ENCODE measurements around the gene CCDC180. TPM values are rescaled to one million over a fixed set of nuclear protein-coding genes. Genes with fewer than 3 reads are reported as not detected.

CCDC180 gene
- total RNA-seq, 2 donors from 2014 or later = 5.2 to 8.2 TPM

DNA sequence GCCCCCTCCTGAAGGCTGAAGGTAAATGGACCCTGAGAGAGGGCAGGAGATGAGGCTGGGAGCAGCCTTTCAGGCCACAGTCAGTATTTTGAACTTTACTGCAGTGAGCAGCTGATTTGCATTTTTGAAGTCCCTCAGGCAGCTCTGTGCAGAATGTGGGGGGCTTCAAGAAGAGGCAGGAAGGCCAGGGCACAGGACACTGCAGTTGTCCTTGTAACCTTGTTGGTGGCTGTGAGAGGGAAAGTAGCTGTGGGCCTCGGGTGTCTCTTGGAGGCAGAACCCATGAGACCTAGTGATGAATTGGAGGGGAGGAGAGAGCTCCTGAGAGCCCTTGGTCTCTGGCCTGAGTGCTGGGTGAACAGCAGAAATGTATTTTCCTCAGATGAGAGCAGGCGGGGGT lies 2.6 kb downstream of the CCDC180 start:
- Histone ChIP-seq H3K27ac (no peak overlapping the region), H3K4me1 (peaks cover 10% of the 10 kb centered on the region), H3K9me3 (no peaks in the 10 kb centered on the region), H3K36me3 (replicated peaks in 1 of 2; ENCODE audit: insufficient read depth in 1 of 2, low read depth in 2 of 2) (no peaks in the 10 kb centered on the region), H3K4me3 (no peak overlapping the region), H3K27me3 (no peaks in the 10 kb centered on the region)
- ATAC-seq (no peak), DNase-seq (no peak)
- intact Hi-C loops (cut with DNase I) = no loop called here
- TF ChIP-seq, protein P1, sequence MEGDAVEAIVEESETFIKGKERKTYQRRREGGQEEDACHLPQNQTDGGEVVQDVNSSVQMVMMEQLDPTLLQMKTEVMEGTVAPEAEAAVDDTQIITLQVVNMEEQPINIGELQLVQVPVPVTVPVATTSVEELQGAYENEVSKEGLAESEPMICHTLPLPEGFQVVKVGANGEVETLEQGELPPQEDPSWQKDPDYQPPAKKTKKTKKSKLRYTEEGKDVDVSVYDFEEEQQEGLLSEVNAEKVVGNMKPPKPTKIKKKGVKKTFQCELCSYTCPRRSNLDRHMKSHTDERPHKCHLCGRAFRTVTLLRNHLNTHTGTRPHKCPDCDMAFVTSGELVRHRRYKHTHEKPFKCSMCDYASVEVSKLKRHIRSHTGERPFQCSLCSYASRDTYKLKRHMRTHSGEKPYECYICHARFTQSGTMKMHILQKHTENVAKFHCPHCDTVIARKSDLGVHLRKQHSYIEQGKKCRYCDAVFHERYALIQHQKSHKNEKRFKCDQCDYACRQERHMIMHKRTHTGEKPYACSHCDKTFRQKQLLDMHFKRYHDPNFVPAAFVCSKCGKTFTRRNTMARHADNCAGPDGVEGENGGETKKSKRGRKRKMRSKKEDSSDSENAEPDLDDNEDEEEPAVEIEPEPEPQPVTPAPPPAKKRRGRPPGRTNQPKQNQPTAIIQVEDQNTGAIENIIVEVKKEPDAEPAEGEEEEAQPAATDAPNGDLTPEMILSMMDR (IDR thresholded peaks at IDR 0.05) = no peak
- TF ChIP-seq POLR2A (IDR thresholded peaks at IDR 0.05) = no peak
- 79 to 94% methylated on average over 2 of the region's 2 CpGs for WGBS, 2 donors

DNA sequence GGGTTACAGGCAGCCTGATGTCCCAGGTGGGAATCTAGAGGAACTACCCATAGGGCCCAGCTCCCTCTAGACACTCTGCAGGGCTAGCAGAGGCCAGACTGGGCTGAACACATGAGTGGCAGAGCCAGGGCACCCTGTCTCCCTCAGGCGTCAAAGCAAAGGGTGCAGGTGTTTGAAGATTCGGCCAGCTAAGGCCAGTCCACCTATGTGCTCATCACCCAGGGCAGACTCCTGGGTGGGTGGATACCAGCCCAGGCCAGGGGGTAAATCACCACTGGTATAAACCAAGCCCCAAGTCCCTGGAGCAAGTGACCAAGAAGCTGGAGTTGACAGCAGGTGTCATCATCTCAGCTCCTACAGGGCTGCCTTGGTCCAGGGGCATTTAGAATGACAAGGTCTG lies 3.4 kb downstream of the CCDC180 start:
- Histone ChIP-seq H3K4me3 (no peak overlapping the region), H3K27ac (no peak overlapping the region), H3K27me3 (no peaks in the 10 kb centered on the region), H3K4me1 (peaks cover 10% of the 10 kb centered on the region), H3K36me3 (replicated peaks in 1 of 2; ENCODE audit: insufficient read depth in 1 of 2, low read depth in 2 of 2) (no peaks in the 10 kb centered on the region), H3K9me3 (no peaks in the 10 kb centered on the region)
- ATAC-seq (no peak), DNase-seq (no peak)
- intact Hi-C loops (cut with DNase I) = no loop called here
- TF ChIP-seq, protein P1 (IDR thresholded peaks at IDR 0.05) = no peak
- no peak for TF ChIP-seq POLR2A (IDR thresholded peaks at IDR 0.05)
- WGBS, 2 donors = 82 to 100% methylated on average over 2 of the region's 2 CpGs

GRCh38 chr9:97311798-97312500 lies 4.5 kb downstream of the CCDC180 start:
- no peaks in the 10 kb centered on the region for H3K9me3 ChIP-seq
- H3K27me3 ChIP-seq = no peaks in the 10 kb centered on the region
- H3K27ac ChIP-seq = no peak overlapping the region
- DNase-seq (no peak), ATAC-seq (no peak)
- WGBS, 2 donors = 78 to 86% methylated on average over 5 to 12 of the region's 12 CpGs
- no peak overlapping the region for H3K4me3 ChIP-seq
- intact Hi-C loops (cut with DNase I) = no loop called here
- peaks cover 6% of the 10 kb centered on the region for H3K4me1 ChIP-seq
- no peaks in the 10 kb centered on the region for H3K36me3 ChIP-seq (replicated peaks in 1 of 2; ENCODE audit: insufficient read depth in 1 of 2, low read depth in 2 of 2)
- TF ChIP-seq, protein P1 (IDR thresholded peaks at IDR 0.05) = no peak
- no peak for TF ChIP-seq POLR2A (IDR thresholded peaks at IDR 0.05)

- ATAC-seq (no peak), DNase-seq (no peak)
- Histone ChIP-seq H3K27ac (no peak overlapping the region), H3K4me1 (no peaks in the 10 kb centered on the region), H3K4me3 (no peak overlapping the region), H3K9me3 (no peaks in the 10 kb centered on the region), H3K36me3 (replicated peaks in 1 of 2; ENCODE audit: insufficient read depth in 1 of 2, low read depth in 2 of 2) (no peaks in the 10 kb centered on the region), H3K27me3 (no peaks in the 10 kb centered on the region)
- intact Hi-C loops (cut with DNase I) = no loop called here
- no peak for TF ChIP-seq POLR2A (IDR thresholded peaks at IDR 0.05)
- TF ChIP-seq, protein P1 (IDR thresholded peaks at IDR 0.05) = no peak
- WGBS, 2 donors = 87 to 90% methylated on average over 5 of the region's 5 CpGs
Measured at GRCh38 chr9:97312556-97312955, 5.1 kb downstream of the CCDC180 start.

DNA sequence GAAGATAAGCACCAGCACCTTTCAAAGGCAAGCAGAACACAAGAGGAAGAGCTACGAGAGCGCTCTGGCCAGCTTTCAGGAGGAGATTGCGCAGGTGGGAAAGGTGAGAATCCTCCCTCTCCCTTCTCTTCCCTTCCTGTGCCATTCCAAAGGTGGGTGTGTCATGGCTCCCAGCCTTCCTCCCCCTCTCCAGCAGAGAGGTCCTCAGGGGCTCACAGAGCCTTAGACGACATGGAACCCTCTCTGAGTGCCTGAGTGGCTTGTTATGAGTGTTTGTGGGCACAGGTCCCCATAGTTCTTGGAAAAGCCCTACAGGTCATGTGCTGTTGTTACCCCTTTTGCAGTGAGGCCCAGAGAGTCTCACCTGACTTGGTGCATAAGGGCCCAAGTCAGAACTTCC lies 5.8 kb downstream of the CCDC180 start:
- Histone ChIP-seq H3K9me3 (no peaks in the 10 kb centered on the region), H3K4me3 (no peak overlapping the region), H3K36me3 (replicated peaks in 1 of 2; ENCODE audit: insufficient read depth in 1 of 2, low read depth in 2 of 2) (no peaks in the 10 kb centered on the region), H3K27me3 (no peaks in the 10 kb centered on the region), H3K4me1 (no peaks in the 10 kb centered on the region), H3K27ac (no peak overlapping the region)
- whole genome bisulfite sequencing, 2 donors = 82 to 91% methylated on average over 4 of the region's 4 CpGs
- intact Hi-C loops (cut with DNase I) = no loop called here
- no peak for ATAC-seq
- no peak for DNase-seq
- TF ChIP-seq POLR2A (IDR thresholded peaks at IDR 0.05) = no peak
- TF ChIP-seq, protein P1 (IDR thresholded peaks at IDR 0.05) = no peak

All from body of pancreas (tissue), 4 donors.